Muscle of back (tissue), 11 donors: ENCODE measurements around the gene RAB13. TPM values are rescaled to one million over a fixed set of nuclear protein-coding genes. Genes with fewer than 3 reads are reported as not detected.
A peak's percentile ranks its signal among the peaks of the same experiment; 100 is the strongest.

ENCODE experiments used
- DNase-seq, 3 donors: peaks; one replicate each; pipeline versions ENCODE4 v3.0.0 to v3.0.0-alpha.2; 2013
- polyA plus RNA-seq, 10 donors: library from polyadenylated mRNA; unstranded; fragments of 120-200 nt; gene quantifications; one replicate each; pipeline ENCODE4 v1.2.1, GENCODE V29; 2013; ENCODE audit not compliant: insufficient read length in 10 of 10

RAB13 gene
- polyA plus RNA-seq, 10 donors = 69.1 to 115 (median 81.9) TPM

DNA sequence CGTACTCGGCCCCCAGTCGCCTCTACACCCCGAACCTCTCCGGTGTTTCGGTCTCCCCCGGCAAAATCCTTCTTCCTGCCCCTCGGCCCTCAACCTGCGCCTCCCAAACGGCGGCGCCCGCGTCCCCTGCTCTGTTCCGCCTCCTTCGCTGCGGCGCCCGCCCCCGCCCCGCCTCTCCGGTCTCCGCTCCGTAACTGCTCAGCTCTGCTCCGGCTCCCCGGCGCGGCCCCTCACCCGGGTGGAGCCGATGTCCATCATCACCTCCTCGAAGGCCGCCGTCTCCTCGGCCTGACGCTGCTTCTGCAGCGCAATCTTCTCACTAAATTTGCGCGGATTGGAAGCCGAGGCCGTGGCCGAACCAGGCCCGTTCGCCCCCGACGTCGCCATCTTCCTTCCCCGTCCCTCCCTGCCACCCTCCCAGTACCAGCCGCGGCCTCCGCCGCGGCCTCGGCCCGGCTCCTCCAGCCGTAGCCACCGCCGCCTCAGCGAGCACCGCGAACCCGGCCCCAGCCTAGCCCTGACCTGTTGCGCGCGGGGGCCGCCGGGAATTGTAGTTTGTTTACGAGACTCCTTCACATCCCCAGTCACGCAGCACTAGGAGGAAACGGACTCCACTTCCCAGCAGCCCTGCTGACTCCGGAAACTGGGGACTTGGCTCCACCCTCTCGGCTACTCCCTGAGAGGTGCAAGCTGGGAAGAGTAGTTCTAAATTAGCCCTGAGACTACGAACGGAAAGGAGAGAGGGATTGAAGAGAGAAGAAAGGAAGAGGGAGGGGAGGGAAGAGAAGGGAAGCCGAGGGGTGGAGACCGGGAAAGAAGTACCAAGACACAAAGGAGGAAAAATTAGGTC lies 27.8 kb downstream of the RAB13 start, which contains the start of gene CRTC2:
Gene CRTC2, minus strand, starts transcription at position 502 of the 850 bp plus-strand sequence. Its CDS starts 115 bp downstream, at position 387.
- peak; percentile 98 to 99 (median 98) for DNase-seq

DNA sequence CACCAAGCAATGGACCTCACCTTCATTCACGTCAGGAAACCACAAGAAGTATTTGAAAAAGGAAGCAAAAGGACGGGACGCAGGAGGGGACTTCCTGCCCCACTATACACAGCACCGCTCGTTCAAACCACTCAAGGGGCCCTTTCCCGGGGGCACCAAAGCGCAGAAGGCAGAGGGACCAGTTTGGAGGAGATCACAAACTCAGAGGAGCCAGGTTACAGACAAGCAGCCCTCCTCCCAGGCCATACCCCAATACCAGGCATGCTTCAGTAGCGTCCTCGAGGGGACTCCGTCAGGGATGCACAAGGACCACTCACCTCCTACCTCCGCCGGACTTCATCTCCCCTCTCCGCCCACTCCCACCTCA lies 28.4 kb downstream of the RAB13 start:
- no peak for DNase-seq

DNA sequence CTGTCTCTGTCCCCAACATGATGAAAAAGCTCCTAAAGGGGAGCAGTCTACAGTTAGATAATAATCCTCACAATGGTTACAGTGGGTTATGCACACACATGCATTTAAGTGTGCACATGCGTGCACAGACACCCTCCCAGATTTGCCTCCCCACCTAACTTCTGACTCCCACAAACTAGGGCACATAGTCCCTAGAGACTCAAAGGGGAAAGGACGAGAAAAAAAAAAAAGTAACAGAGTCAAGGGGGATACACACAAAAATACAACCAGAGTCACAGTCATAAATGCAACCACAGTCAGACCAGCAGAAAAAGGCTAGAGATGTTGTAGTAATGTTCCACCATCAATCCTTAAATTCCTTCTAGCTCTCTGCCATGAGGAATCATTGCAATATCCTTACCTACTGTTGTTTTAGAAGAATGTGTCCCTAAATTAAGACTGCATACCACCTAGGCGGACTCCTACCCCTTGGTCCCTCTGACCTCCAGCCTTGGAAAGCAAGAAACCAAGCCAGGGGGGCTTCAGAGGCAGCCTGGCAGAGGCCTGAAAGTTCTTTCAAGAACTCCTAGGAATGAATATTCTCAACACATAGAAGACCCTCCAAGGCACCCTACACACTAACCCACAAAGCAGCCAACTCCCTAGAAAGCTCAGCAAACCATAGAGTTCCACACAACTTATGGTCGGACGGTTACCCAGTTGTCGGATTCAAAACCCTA lies 29.0 kb downstream of the RAB13 start:
- no peak for DNase-seq

DNA sequence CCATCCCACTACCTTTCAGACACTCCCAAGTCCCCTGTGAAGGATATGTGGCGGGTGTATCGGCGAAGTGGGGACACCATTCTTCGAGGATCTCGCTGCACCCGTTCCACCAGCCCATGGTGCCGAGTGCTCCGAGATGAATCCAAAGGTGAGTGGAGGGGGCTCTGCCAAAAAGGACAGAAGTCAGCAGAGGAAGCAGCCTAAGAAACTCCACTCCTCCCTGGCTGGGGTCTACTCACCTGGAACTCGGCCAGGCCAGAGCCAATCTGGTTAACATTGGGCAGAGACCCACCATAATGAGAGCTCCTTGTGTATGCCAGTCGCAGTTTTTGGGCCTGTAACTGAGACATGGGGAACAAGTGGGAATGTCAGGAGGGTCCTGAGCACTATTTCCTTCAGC lies 31.3 kb downstream of the RAB13 start:
- DNase-seq = no peak

DNA sequence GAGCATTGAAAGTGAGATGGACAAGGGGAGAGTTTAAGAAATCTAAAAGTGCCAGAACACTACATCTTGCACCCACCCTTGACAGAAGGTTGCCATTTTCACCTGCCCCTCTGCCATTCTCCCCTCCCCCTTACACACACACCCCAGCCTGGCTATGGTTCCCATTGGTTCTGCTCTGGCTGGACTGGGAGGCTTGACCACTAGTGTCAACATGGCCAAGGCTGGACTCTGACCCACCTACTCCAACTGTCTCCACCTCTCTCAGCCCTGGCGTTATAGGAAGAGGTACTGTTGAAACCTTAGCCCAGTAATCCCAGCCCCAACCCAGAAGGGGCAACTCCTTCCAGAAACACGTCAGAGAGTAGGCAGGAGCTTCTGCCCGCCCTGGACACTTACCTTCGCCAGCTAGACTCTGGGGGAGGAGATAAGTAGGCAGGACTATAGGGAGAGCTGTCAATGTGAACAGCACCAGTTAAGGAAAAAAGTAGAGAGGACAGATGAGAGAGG lies 32.2 kb downstream of the RAB13 start:
- no peak for DNase-seq

DNA sequence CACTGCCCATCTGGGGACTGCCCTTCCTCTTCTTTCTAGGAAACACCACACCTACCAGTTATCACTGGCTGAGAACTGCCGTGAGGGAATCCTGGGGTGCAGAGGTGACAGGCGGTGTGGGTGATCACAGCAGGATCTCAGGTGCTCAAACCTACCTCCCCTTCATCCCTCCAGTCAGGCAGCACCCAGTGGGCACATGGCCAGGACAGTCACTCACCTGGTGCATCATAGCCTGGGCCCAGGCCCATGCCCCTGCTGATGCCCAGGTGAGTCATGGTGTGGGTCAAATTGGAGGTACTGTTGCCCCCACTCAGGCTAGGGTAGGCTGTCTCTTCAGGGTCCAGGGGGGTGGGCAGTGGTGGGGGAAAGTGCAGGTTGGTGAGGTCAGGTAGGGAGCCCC lies 34.3 kb downstream of the RAB13 start:
- DNase-seq = no peak

DNA sequence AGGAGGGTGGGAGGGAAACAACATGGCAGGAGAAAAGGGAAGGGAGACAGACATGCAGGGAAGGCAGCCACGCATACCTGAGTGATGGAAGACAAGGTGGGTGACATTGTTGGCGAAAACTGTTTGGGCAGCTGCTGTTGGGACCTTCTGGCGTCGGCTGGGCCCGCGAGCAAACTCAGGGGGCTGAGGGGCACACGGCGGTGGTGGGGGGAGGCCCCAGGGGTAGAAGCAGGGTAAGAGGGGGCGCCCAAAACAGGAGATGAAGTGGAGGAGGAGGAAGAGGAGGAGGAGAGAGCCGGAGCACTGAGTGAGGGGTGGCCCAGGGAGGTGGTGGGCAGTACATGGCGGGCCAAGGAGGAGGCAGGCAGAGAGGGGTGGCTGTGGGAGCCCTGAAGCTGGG lies 35.0 kb downstream of the RAB13 start:
- no peak for DNase-seq

DNA sequence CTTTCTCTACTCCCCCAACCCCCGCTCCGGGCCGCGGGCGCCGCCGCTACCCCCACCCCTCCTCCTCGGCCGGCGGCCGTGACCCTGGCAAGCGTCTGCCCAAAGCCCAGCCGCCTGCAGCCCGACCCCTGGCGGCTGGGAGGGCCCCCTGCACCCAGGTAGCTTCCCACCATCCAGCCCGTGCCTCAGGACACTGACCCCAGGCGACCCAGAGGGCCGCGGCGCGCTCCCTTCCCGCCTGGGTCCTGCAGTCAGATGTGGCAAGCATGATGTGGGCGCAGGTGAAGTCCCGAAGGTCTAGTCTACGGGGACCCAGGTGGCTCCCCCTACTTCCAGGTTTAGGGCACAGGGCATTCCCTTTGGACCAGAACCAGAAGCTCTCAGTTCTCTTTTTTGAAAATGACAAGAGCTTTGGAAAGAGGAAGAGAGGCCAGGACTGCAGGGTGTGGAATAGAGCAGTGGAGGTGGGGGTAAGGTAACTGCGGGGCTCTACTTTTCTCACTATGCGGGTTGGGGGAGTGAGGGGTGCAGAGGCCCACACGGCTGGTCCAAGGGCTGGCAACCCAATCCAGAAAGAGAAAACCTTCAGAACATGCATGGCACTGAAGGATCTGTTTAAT lies 39.4 kb downstream of the RAB13 start, which contains the start of gene DENND4B:
Gene DENND4B, minus strand, starts transcription at position 97 of the 620 bp plus-strand sequence. CDS start 2,344 bp downstream, outside the sequence.
- DNase-seq = peak; percentile 68 to 93 (median 87)

DNA sequence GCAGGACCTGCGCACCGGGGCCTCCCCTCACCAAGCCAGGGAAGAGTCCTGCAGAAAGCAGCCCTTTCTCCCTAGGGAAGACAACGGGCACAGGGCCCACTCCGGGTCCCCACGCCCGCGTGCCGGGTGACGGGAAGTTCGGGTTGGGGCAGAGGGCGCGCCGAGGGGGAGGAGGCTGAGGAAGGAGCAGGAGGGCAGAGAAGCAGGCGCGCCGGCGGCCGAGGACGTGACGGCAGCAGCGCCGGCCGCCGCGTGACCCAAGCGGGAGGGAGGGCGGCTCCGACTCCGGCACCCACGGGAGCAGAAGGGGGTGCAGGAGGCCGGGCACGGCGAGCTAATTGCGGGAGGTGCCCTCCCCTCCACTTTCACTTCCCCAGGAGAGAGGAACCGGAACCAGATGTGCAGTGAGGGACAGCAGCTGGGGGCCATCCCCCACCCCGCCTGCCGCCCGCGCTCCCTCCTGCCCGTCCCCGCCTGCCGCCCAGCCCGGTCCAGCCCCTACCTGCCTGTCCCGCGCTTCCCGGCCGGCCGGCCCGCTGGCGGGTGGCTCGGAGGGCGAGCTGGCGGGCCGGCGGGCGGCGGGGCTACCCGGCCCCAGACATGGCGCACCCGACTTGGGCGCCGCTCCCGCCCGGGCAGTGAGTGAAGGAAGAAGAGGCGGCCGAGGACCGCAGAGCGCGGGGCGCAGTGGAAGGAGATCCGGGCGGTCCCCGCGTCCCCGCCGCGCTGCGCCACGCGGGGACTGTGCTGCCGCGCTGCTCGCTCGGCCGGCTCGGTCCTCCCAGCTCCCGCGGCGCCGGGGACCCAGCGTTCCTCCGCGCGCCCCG lies 40.1 kb downstream of the RAB13 start:
- DNase-seq = peak; percentile 48 to 90 (median 72)

DNA sequence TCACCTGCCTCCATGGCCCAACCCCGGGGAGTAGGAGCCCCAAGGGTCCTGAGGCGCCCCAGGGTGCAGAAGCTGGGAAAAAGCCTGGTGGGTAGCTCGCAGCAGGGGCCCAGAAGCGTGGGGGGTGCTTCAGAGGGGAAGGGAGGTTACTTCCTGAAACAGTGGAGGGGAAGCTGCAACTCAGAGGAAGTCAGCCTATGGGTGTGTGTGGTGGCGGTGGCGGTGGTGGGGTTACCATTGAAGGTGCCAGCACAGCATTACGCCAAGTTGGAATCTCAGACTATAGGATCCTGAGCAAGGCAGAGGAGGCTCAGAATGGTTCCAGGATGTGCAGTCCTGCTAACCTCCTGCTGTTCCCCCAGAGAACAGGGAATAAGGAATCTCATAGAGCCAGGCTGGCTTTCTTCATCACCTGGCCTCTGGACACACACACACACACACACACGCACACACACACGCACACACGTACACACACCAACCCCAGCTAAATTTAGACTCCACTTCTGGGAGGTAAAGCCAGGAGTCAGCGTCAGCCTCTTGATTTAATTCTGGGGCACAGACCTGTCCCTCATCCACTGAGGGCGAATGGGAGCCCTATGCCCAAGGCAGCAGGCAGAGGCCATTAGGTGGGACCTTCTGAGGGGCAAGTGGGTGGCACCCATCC lies 40.9 kb downstream of the RAB13 start:
- DNase-seq = peak; percentile 33 to 59 (median 38)

DNA sequence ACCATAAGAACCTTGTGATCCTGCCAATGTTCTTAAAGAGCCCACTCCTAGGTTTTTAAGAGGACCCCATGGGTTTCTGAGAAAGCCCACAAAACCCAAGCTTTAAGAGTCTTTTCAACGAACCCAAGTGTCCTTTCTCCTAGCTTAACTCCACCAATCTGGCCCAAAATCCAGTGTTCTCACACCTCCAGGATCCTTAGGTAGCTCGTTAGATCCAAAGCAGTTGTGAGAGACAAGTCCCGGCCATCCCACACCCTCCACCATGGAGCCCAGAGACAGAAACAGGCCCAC lies 41.4 kb downstream of the RAB13 start:
- no peak for DNase-seq

DNA sequence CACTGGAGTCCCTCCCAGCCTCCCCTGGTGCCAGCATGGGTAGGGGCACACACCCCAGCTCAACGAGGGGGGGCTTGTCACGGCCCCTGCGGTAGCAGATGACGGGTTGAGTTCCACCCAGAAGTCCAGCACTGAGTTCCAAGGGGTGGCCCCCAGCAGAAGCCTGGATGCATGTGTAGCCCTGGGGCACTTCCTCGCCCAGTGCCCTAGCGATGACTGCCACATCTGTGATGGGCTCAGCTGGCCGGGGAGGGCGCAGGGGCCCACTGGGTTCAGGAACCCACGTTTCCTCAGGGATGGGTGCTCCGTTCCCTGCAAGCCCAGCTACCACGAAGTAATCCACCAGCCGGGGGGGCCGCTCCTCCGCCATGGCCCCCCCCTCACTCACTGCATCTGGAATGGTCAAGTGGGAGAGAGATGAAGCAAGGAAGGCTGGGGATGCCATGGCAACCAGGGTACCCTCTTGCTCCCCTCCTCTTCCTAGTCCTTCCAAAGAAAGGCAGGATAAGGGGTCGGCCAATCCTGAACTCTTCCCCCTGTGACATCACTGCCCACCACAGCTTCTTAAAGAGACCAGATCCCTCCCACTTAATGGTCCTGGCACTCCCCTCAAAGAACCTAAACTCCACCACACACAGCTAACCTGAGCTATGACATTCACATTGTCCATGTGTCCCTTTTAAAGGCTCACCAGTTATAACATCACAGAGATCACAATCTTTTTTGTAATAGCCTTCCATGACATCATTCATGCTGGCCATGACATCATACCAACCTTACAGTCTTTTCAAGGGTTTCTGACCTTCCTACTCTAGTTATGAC lies 41.9 kb downstream of the RAB13 start:
- DNase-seq = no peak

DNA sequence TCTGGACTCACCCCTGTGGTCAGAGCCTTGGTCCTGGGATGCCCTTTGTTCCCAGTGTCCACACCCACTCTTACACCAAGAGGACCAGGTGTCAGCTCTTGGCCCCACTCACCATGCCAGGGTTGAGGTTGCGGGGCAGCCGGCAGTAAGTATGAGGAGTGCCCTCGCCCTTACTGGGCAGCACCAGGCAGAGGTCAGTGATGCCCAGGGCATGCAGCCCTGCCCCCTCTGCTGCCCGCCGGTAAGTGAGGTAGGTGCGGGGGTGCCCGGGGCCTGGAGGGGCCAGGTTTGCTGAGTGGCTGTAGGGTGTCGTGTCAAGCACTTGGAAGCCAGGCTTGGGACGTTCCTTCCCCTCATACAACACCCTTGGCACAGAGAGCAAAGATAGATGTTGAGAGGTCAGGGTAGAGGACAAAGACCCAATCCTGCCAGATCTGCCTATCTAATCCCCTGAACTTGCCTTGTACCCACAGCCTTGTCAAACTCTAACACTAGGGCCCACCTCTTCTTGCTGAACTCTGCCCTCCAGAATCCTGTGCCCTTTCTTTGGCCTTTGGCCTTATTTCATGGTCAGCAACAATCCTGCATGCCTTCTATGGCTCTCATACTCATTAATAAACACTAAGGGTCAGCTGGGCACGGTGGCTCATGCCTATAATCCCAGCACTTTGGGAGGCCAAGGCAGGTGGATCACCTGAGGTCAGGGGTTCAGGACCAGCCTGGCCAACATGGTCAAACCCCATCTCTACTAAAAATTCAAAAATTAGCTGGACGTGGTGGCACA lies 43.2 kb downstream of the RAB13 start:
- no peak for DNase-seq

DNA sequence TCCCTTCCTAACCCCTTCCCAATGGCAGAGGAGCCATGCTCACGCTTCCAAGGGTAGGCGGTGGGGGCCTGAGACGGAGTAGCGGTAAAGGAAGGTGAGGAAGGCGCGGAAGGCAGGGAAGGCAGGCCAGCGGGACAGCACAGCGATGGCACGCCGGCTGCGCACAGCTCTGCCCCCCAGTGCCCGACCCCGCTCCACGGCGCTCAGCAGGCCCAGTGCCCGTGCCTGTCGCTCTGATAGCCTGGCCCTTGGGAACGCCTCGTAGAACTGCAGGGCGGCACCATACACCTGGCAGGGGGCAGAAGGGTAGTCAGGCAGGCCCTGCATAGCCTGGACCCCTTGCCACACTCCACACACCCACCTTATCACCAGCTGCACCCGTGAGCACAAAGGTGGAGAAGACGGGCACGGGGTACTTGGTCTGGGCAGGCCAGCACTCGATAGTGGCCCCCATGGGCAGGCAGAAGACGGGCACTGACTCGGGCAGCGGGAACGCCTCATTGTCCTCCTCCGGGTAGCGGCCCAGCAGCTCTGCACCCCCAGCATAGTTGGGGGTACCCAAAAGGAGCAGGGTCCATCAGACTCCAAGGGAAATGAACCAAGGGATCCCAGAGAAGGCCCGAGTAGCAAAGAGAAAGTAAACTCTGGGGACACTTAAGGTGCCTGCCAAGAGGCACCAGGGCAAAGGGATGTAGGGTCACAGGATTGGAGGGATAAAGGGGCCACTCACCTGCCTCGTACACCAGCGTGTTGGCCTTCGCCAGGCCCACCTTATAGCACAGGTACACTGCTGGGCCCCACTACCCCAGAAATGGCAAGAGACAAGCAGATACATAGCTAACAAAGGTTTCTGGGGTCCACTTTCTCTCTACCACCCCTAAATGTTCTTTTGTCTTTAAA lies 44.1 kb downstream of the RAB13 start:
- DNase-seq = no peak

DNA sequence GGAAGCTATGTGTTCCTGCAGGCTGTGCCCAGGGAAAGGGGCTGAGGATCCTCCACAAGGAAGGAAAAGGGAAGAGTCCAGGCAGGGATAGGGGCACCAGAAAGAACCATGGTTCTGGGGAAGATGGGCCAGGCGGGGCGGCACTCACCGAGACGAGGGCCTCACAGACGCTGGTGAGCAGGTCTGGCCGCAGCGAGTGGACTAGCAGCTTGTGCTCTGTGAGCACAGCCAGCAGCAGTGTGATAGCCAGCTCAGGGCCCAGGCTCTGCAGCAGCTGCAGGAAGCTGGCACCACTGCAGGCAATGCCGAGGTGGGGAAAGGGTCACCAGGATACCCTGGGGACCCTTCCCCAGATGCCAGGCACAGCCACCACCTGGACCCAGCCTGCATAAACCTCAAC lies 45.4 kb downstream of the RAB13 start:
- DNase-seq = no peak

DNA sequence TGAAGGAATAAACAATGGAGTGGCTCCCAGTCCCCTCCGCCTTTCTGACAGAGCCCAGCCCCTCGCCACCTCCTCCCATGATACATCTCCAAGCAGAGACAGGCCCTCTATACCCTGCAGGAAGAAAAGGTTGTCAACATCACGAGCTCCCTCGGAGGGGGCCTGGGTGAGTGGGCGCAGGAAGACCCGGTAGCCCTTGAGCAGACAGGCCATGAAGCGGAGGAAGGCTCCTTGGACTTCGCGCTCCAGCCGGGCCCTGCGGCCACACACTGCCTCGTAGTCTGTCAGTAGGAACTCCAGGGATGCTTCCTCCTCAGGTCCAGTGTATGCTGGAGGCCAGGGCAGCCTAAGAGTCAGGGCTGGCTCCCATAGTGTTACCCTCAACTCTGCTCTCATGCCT lies 46.7 kb downstream of the RAB13 start:
- DNase-seq = no peak

DNA sequence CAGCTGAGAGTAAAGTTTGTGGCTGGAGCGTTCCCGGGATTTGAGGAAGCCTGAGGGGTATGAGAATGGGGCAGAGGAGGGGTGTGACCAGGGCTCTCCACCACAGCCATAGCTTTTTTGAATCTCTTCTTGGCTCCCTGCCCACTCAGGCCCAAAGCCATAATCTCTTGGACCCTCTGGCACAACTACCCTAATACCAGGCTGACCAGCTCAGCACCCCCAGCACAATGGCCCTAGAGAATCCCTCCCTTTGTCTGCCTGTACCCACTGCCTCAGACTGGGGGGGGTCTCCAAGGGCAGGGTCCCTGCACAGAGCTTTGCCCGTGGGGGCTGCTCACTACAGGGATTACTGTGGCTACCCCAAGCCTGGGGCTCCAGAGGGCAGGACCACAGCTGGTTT lies 47.1 kb downstream of the RAB13 start:
- DNase-seq = no peak

DNA sequence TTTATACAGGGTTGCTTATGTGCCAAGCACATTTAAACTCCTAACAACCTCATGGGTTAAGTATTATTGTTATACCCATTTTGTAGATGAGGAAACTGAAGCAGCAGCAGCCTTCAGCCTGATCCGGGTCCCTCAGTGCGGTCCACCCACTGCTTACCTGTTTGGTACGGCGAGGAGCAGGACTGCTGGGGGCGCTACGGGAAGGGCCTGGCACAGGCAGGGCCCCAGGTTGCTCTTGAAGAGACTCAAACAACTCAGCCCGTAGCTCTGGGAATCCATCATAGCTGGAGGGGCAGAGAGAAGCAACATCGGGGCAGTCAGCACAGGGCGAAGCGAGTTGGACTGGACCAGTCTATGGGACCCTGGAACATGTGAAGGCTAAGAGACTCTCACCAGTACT lies 48.8 kb downstream of the RAB13 start:
- DNase-seq = no peak
